Prostate gland (tissue), 2 donors: ENCODE data around the gene CADPS2.

ENCODE experiments used
- POLR2A ChIP-seq: fragments of 450-650 bp; IDR thresholded peaks from one replicate; pipeline ENCODE4 v1.6.1; 2016; ENCODE audit warnings: antibody characterized with exemption, mild to moderate bottlenecking
- TF ChIP-seq, protein P1 (sequence below), 4 experiments: fragments of 200-600 bp in 2 of 4; fragments of 450-650 bp in 2 of 4; sonication (generic) in 2 of 4; IDR thresholded peaks; 1 replicate in 3 of 4; 2 replicates in 1 of 4; pipeline ENCODE4 v1.5.1; 2016 to 2019; ENCODE audit warnings: antibody characterized with exemption in 4 of 4, mild to moderate bottlenecking in 2 of 4, moderate library complexity in 2 of 4

DNA sequence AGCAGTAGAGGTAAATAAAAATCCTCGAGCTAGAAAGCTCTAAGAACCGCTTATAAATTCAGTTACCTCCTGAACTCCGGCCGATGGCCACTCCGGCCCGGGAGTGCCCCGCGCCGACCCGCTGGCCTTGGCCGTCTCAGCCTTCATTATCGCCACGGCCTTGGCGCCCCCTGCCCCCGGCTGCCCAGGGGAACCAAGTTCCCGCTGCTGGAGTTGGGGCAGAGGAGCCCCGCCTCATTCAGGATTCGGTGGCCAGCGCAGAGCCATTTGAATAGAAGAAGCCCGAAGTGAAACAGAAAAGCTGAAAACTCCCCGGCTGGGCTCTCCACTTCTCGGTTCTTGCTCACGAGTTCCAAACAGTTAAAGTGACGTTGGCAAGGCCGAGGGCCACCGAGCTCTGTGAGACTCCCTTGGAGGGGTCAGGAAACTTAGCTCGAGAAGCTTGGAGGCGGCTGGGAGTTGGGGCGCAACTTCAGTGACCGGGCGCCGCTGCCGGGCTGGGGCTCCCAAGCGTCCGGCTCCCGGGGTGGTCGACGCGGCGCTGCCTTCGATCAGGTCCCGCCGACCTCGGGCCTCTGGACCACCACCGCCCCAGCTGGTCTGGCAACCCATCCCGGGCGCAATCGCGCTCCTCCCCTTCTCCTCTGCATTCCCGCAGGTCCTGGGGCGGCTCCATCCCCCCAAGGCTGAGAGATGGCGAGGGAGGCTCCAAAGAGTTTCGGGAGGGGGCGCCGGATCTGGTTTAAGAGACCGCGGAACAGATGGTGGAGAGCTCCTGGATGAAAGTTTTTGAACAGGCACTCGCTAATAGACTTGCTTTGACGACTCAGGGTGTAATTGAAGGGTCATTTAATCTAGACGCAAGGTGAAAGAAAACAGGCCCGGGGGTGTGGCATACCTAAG, 575.9 kb downstream of the CADPS2 start:
- TF ChIP-seq, protein P1, sequence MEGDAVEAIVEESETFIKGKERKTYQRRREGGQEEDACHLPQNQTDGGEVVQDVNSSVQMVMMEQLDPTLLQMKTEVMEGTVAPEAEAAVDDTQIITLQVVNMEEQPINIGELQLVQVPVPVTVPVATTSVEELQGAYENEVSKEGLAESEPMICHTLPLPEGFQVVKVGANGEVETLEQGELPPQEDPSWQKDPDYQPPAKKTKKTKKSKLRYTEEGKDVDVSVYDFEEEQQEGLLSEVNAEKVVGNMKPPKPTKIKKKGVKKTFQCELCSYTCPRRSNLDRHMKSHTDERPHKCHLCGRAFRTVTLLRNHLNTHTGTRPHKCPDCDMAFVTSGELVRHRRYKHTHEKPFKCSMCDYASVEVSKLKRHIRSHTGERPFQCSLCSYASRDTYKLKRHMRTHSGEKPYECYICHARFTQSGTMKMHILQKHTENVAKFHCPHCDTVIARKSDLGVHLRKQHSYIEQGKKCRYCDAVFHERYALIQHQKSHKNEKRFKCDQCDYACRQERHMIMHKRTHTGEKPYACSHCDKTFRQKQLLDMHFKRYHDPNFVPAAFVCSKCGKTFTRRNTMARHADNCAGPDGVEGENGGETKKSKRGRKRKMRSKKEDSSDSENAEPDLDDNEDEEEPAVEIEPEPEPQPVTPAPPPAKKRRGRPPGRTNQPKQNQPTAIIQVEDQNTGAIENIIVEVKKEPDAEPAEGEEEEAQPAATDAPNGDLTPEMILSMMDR (IDR thresholded peaks at IDR 0.05): no peak
- no peak for TF ChIP-seq POLR2A
